ENCODE data around the gene RPL19.
A peak's percentile ranks its signal among the peaks of the same experiment; 100 is the strongest.
"Not testable (repeated sequence)": the region's sequence is repeated elsewhere in the genome, so short reads cannot be mapped to it uniquely, and the experiment has no call there.

RPL19 gene

DNA sequence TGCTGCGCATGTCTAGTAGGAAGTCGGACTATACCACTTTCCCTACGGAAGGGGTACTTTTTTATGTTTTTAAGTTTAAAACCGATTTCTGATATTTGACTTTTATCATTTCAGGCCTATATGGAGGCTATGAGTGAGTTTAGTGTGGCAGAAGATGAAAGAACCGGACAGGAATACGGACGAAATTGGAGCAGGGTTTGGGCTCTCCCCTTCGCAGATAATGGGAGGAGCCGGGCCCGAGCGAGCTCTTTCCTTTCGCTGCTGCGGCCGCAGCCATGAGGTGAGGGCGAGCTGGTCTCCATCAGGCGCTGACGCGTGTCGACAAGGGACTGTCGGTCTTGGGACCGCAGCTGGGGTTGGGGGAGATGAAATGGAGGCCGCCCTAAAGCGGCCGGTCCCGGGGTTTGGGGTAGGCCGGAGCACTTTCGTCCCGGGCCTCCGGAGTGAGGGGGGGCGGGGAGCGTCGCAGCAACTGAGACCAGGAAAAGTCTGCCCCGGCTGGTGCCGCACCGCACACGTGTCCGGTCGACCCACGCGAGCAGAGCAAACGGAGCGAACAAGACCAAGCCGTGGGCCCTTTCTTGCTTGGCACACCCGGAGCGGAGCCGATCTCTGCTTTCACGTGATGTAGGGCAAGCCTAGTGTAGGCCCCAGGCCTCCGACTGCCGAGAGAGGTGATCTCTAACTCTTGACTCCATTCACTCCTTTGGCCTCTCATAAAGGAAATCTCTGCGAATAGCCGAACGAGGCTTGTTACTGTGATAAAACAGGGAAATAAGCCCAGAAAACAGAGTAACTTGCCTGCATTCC, at the start of gene RPL19:
TSS of gene RPL19 (plus strand) at position 214 of the 810 bp plus-strand sequence. CDS start at position 276, 62 bp downstream.
- DNase-seq (ENCODE audit: low read depth) = peak; percentile 36

DNA sequence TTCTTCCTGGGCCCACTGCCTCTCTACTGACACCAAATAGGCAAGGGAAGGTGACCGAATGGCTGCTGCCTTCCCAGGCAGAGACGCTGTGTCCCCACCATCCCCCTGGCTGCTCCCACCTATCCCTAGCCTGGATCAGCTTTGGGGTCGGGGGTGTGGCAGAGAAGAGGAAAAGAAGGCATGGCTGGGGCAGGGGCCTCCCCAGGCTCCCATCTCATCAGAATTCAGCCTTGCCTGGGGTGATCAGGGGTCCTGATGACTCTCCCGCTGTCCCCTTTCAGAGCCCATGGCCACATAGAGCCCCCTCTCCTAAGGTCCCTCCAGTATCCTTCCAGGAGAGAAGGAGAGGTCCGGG, 49.3 kb upstream of the RPL19 start:
- no peak for DNase-seq (ENCODE audit: low read depth)

DNA sequence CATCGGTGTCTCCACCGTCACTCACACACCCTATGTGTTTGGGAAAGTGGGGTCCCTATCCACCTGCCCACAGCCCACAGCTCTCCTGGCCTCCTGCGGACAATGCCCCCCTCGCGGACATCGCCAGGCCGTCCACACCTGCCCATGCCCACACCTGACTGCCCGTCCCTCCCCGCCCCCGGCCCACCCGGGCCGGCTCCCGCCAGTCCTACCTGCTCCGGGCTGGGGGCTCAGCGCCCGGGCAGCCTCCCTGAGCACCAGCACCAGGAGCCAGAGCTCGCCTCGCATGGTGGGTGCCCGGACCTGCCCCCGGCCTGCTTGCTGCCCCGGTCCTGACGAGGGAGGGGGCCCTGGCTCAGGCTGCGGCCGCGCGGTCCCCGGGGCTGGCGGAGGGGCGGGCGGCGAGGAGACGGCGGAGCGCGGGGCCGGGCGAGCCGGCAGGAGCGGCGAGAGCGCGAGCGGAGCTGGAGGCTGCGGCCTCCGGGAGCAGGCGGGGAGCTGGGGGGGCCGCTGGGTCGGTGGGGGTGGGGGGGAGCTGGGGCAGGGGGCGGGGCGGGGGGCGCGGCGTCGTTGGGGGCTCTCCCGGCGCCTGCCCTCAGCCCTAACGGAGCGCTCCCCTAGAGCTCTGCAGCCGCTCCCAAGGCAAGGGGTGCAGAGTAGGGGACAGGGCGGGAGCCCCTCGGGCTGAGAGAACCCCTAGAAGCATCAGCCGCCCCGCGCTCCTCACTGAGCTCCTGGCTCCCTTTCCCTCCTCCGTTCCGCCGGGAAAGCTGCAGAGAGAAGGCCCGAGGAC, 48.7 kb upstream of the RPL19 start, which contains the start of gene PLXDC1:
TSS of gene PLXDC1 (minus strand) at position 488 of the 793 bp plus-strand sequence. CDS start at position 288, 200 bp downstream.
- no peak for DNase-seq (ENCODE audit: low read depth)

DNA sequence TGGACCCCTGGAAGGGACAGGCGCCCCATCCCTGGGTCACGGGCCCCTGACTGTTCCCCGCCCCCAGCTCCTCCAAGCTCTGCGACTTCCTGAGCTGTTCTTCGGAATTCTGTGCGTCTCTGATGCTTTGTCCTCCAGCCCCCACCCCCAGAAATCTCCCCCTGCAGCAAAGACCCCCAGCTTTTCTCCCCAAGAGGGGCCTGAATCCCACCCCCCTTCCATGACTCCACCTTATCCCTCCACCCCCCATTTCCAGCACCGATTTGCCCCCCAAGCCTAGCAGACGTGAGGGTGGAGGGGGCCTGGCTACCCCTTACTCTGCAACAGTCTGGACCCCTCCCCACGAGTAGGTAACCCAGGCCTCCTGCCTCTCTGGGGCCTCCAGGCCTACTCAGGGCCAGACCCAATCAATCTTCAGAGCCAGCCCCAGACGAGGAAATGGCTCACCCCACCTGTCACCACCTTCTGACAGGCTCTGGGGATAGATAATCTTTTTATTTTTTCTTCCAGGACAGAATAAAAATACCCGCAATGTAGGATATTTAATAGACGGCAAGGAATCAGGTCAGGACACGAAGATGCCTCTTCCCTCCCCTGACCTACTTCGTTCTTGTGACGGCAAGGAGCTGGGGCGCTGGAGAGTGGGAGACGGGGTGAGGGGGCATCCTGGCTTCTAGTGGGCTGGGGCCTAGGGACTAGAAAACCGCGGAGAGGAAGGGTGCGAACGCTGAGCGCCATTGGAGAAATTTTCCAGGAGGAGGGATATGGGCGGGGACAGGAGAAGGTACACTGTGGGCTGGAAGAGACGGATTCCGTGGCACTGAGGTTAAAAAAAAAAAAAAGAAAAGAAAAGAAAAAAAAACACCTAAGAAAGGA, 47.9 kb upstream of the RPL19 start:
- DNase-seq (ENCODE audit: low read depth) = no peak

DNA sequence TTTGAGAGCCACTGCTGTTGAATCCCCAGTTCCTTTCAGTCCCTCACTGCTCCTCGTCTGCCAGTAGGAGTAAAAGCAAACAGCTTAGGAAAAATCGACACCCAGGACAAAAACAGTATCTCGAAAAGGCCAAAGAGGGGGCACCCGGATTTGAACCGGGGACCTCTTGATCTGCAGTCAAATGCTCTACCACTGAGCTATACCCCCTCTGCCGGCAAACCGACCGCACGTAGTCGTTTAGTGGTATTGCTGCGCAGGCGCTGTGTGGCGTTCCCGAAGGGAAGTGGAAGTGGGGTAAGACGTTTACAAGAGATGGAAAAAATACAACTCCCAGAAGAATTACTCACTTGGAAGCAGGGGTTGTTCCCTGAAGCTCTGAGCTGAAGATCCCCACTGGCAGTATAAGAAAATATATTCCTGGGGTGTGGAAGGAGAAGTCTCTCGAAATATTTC, 46.5 kb upstream of the RPL19 start:
- DNase-seq (ENCODE audit: low read depth) = peak; percentile 81

DNA sequence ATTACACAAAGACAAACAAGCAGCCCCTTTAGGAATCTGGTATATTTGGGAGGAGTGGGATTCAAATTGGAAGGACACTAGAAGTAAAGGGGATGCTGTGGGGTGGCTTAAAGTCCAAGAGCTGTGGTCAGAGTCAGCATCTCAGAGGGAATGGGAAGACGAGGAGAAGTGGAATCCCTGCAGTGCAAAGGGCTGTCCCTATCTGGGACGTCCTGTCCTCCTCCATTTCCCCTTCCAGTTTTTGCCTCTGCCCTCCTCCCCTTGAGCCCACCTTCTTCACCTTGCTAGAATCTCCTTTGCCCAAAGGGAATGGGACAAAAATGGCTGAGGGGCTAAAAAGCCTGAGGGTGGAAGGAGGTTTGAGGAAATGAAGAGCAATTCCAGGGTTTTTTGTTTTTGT, 44.4 kb upstream of the RPL19 start:
- no peak for DNase-seq (ENCODE audit: low read depth)

DNA sequence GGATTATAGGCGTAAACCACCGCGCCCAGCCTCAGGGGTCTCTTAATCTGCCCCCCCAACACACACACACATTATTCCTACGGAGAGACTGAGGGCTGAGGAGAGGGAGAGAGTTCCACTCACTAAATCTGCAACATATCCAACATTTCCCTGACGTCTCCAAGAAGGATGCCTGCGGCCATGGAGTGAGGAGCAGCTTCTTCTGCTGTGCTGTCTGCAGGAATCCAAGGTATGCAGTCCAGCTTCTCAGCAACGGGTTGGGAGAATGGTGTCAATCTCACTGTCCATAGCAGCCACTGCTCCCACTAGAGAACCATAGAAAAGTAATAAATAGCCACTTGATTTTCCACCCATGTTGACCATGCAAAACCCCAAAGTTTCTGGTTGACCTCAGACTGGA, 43.6 kb upstream of the RPL19 start:
- peak; percentile 25 for DNase-seq (ENCODE audit: low read depth)

DNA sequence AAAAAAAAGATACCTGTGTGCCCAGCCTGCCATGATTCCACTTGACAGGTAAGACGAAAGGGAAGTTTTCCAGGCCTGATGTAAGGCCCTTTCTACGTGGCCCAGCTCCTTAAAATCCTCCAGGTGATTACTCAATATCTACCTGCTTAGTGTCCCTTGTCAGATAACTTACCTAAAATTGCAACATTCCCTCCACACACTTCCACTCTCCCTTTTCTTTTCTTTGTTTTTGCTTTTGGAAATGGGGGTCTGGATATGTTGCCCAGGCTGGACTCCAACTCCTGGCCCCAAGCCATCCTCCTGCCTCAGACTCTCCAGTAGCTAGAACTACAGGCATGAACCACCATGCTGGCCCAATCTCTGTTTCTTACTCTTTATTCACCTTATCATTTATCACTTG, 41.5 kb upstream of the RPL19 start:
- DNase-seq (ENCODE audit: low read depth) = no peak

DNA sequence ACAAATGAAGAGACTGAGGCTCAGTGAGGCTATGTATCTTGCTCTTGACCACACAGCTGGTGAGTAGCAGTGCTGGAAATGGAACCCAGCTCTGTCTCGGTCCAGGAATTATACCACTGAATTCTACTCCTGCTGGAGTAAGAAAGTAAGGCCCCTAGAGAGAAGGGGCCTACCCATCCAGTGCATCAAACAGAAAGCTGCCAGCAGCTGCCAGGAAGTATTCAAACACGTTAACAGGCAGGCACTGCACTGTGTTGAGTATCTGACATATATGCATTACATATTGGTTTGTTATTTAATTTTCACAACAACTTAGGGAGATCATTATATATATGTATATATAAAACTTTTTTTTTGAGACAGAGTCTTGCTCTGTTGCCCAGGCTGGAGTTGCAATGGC, 38.1 kb upstream of the RPL19 start:
- DNase-seq (ENCODE audit: low read depth) = no peak

DNA sequence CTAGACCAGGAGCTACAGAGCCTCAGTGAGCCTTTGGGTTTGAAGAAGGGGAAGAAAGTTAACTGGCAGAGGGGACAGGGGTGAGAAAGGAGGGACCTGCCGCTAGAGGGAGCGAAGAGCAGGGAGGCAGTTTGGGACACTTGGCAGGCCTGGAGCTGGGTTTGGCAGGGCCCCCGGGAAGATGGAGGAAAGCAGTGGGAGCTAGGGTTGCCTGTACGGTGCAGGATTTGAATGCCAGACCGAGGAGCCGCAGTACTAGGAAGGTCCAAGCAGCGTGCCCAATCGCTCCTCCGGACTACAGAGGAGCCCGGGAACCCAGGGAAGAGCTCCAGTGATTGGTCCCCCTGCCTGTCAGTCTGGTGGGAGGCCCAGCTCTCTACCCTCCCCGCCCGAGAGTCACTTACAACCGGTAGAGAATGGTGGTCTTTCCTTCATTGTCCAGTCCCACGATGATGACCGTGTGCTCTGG, 35.4 kb upstream of the RPL19 start:
- DNase-seq (ENCODE audit: low read depth) = peak; percentile 93

DNA sequence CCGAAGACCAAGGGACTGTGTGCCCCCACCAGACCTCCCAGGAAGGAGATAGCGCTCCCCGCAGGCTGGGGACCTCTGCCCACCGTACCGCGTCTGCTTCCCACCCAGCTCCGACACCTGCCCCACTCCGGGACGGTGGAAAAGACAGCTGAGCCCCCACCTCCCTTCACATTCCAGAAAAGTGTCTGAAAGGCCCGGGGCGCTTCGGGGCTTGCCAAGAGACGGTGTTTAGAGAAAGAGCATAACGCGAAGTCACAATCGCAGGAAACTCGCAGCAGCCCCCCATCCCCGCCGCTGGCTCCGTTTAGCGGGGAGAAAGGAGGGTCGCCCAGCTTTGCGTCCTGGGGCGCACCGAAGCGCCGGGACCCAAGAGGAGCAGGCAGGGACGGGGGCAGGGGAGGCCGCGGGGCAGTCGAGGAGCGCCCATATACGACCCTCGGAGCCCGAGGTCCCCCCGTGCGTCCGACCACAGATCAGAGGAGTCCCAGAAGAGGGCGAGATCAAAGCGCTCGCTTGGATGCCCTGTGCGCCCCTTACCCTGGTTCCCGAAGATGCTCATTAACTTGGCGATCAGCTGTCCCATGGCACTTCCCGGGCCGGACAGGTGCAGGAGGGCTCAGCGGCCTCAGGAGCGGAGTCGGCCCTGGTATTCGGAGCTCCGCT, 34.8 kb upstream of the RPL19 start:
- no peak for DNase-seq (ENCODE audit: low read depth)

DNA sequence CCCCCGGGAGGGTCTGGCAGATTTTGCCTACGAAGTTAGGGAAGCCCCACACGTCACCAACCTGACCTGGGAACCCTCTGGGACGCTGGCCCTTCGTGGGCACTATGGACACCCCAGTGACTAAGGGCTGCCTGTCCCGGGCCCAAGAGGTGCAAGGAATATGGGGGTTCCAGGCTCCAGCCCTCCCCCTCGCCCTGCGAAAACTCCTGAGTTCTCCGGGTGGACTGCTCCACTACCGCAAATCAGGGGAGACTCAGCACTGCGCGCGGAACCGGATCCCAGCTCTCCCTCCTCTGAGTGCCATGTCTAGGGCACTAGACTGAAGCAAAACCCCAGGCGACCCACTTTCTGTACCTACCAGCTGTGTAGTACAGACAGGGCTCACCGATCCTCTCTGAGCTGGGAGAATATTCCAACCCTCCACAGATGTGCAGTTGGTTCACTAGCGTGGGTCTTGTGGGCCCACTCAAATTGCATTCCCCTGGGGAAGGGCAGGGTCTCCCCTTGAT, 34.2 kb upstream of the RPL19 start, which contains the start of gene ARL5C:
TSS of gene ARL5C (minus strand) at position 321 of the 509 bp plus-strand sequence. CDS start 401 bp downstream, outside the sequence.
- DNase-seq (ENCODE audit: low read depth) = no peak

DNA sequence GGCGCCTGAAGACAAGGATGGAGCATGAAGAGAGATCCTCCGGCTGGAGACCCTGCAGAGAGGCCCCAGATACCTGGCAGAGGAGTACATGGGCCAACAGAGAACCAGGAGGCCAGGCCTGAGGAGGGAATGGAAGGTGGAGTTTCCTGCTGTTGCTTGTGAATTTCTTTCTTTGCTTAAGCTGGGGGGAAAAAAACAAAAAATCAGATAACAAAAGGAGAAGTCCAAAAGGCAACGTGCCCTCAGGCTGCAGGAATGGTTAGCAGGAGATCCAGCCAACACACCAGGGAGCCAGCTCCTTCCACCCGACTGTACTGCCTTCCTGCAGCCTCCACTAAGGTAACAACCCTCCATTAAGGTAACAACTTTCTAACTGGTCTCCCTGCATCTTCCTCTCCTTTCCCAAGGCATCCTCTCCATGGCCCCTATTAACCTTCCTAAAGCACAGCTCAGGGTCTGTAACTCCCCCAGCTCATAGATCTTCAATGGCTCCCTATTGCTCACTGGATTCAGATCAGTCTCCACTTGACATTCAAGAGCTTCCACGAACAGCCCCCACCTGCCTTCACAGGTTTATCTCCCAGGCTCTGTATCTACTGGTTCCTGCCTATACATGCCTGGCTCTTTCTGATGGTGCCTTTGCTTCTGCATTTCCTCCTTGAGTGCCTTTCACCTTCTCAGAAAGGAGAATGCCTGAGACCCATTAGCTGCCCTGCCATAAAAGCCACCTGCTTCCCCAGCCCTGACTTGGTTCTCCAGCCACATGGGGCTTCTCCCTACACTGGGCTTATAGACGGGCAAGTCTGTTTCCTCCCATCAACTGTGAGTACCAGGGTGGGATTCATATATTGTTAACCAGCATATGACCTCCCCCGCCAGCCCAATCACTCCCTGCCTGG, 33.4 kb upstream of the RPL19 start:
- DNase-seq (ENCODE audit: low read depth) = no peak

DNA sequence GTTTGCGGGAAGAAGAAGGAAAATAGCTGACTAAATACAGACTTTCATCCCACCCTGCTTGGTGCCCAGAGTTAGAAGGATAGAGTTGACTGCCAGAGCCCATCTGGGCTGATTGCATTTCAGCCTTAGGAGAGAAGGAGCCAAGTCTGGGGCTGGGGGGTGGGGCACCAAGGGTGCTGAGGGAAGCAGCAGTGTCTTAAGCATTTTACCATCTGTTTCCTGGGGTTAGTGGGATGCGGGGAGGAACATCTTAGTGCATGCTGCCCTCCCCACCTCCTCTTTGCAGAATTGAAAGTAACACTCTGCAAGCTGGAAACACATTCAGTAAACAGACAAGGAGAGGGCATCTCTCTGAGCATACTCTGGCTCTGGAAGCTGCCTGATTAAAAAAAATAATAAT, 32.6 kb upstream of the RPL19 start:
- no peak for DNase-seq (ENCODE audit: low read depth)

DNA sequence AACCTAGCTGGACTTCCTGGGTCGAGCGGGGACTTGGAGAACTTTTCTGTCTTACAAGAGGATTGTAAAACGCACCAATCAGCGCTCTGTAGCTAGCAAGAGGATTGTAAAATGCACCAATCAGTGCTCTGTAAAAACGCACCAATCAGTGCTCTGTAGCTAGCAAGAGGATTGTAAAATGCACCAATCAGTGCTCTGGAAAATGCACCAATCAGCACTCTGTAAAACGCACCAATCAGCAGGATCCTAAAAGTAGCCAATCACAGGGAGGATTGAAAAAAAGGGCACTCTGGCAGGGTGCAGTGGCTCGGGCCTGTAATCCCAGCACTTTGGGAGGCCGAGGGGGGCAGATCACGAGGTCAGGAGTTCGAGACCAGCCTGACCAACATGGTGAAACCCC, 31.6 kb upstream of the RPL19 start:
- DNase-seq (ENCODE audit: low read depth) = not testable (repeated sequence)

DNA sequence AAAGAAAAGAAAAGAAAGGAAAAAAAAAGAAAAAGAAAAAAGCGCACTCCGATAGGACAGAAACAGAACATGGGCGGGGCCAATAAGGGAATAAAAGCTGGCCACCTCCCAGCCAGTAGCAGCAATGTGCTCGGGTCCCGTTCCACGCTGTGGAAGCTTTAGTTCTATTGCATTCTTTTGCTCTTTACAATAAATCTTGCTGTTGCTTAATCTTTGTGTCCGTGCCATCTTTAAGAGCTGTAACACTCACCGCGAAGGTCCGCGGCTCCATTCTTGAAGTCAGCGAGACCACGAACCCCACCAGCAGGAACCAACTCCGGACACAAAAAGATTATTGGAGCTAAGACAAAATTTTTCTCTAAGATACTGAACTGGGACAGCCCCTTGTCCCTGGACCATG, 31.0 kb upstream of the RPL19 start:
- peak; percentile 57 for DNase-seq (ENCODE audit: low read depth)

DNA sequence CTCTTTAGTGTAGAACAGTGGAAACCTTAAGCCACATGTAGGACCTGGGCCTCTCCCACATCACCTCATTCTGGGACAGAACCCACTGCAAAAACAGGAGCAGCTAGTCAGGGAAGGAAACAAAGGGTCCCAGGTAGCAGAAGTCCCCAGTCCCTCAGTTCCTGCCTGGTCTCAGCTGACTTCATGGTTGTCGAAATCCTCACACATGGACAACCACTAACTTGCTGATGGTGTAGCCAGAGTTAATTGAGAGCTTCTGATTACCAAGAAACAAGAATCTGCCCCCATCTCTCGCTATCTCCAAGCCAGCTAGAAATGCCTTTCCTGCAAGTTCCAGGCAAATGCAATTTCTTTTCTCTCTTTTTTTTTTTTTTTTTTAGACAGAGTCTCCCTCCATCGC, 30.6 kb upstream of the RPL19 start:
- no peak for DNase-seq (ENCODE audit: low read depth)

DNA sequence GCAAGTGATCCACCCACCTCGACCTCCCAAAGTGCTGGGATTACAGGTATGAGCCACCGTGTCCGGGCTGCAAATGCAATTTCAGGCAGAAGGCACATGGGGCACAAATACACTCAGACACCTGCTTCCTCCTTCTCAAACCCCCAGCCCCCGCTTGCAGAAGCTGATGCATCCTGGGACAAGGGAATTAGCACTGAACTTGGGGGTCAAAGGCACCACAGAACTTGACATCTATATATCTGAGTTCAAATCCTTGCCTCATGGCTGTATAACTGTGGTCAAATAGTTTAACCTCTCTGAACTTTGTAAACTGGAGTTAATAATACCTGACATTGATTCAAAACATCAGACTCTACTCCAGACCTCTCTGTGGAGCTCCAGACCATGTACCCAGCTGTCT, 30.0 kb upstream of the RPL19 start:
- DNase-seq (ENCODE audit: low read depth) = no peak

DNA sequence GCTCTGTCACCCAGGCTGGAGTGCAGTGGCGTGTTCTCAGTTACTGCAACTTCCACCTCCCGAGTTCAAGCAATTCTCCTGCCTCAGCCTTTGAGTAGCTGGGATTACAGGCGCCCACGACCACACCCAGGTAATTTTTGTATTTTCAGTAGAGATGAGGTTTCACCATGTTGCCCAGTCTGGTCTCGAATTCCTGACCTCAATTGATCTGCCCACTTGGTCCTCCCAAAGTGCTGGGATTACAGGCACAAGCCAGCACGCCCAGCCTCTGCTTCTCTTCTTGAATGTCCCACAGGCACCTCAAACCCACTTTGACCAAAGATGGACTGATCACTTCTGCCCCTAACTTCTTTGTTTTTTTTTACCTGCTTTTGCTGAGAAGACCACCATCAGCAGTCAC, 29.5 kb upstream of the RPL19 start:
- DNase-seq (ENCODE audit: low read depth) = no peak

DNA sequence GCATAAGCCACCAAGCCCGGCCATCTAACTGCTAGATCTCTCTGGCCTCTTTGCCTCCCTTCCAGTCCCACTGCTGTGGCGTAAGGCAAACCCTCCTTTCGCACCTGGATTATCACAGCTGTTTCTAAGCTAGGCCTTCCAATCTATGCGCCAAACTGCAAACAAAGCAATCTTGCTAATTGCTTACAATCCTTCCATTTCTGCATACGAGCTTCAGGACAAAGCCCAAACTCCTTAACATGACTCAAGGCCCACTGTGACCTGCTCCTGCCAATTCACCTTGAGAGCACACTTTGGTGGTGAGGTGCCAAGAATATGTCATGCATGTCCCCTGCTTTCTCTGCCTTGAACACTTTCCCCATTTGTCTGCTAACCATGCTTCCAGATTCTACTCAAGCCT, 28.1 kb upstream of the RPL19 start:
- no peak for DNase-seq (ENCODE audit: low read depth)

All from amniotic epithelial cell (primary cell).